Epithelial cell of esophagus (primary cell): ENCODE measurements around the gene WDR5B.
A peak's percentile ranks its signal among the peaks of the same experiment; 100 is the strongest.

Source experiments
- DNase-seq: peaks from one replicate; pipeline ENCODE4 v3.0.0; 2010; ENCODE audit warnings: low read depth
- H3K4me3 ChIP-seq: 2 replicates; pipeline ENCODE4 v1.5.1; 2011; ENCODE audit warnings: mild to moderate bottlenecking, low read length, control low read depth
- TF ChIP-seq, protein P1 (sequence below): IDR thresholded peaks from 2 replicates; pipeline ENCODE4 v1.5.1; 2011; ENCODE audit warnings: low read depth, mild to moderate bottlenecking, low read length, control low read depth, inconsistent platforms; ENCODE audit not compliant: insufficient read depth; ENCODE audit errors: missing control alignments

Gene WDR5B

DNA sequence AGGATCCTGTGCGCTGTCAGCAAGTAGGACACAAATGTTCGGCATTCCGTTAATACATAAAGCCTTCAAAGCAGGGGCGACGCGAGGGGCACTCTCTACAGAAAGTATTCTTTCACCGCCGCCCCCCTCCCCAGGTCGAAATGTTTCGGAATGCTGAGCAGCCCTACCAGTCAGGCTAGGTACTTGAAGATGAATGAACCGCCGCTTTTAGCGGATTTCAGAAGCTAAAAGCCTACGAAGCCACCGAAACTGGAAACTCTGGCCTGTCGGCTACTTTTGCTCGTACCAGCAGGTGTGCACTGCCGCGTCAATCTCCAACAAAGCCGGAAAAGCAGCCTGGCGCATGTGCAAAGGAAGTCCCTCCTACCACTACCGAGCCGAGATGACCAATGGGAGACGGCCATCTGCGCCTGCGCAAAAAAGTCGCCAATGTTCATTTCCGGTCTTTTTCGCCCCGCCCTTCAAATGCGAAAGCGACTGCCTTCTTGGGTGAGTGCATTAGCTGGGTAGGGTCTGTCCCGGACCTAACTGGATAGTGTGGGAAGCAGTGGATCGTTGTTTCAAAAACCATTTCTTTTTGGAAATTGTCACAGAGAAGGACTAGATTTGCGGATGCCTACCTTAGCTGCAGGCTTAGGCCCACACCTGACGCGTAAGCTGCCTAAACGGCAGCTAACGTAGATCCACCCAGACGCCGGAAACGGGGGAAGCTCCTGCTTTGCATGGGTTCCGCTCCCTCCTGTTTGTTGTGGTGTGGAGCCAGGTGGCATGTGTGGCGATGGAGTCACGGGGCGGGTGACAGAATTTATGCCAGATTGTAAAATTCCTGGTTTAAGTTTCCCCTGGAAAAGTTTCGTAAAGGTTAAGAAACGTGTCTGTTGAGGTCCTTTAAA lies at the start of gene WDR5B:
Gene WDR5B (minus strand): TSS at position 301 of the 893 bp plus-strand sequence. CDS start 534 bp downstream, outside the sequence.
- TF ChIP-seq, protein P1, sequence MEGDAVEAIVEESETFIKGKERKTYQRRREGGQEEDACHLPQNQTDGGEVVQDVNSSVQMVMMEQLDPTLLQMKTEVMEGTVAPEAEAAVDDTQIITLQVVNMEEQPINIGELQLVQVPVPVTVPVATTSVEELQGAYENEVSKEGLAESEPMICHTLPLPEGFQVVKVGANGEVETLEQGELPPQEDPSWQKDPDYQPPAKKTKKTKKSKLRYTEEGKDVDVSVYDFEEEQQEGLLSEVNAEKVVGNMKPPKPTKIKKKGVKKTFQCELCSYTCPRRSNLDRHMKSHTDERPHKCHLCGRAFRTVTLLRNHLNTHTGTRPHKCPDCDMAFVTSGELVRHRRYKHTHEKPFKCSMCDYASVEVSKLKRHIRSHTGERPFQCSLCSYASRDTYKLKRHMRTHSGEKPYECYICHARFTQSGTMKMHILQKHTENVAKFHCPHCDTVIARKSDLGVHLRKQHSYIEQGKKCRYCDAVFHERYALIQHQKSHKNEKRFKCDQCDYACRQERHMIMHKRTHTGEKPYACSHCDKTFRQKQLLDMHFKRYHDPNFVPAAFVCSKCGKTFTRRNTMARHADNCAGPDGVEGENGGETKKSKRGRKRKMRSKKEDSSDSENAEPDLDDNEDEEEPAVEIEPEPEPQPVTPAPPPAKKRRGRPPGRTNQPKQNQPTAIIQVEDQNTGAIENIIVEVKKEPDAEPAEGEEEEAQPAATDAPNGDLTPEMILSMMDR: no peak
- H3K4me3 ChIP-seq: peak within 1 kb of the TSS; percentile 86
- DNase-seq: peak; percentile 98

DNA sequence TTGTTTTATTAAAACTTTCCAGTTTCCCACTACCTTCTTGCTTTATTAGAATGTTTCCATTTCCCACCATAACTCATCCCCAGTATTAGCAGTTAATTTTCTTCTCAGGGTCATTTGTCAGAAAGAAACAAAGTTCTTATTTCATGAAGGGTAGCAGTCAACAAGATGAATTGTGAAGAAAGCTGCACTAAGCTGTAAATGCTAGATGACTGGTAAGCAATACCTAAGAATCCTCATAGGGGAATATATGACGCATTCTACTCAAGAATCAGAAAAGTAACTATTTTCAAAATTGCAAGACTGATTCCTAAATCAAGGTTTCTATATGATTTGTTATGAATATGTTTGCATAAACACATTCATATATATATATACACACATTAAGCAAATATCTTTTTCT lies 48.8 kb upstream of the WDR5B start:
- TF ChIP-seq, protein P1: no peak
- DNase-seq: no peak
- H3K4me3 ChIP-seq: no peak overlapping the region

DNA sequence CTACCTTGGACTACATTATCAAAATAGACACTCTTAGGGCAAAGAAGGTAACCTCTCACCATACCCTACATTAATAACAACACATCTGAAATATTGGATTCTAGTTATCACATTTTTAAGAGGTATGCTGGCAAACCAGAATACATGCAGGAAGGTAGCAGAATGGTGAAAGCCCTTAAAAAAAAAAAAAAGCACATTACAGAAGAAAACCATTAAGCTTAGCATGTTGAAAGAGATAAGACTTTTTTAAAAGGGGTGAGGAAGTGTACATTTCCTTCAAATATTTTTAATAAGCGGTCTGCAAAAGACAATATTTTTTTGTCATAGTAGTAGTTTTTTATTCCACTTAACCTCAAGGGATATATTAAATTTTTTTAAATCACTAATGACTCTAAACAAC lies 46.5 kb upstream of the WDR5B start:
- DNase-seq: no peak
- H3K4me3 ChIP-seq: no peak overlapping the region
- TF ChIP-seq, protein P1: no peak

DNA sequence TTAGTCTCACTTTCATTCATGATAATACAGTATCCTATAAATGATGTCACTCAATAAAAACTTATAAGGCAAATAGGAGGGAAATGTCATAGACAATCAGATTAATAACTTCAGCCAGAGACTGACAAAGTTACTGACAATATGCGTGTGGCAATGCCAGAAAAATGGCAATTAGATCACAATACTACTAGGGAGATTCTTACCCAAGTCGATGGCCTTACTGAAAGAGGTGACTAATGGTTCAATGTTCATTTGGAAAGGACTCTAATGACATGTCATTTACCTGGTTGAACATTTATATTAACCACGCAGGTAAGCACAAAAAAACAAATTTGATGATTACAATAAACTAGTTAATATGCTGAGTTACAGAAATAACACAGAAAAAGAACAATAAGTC lies 45.9 kb upstream of the WDR5B start:
- DNase-seq: no peak
- TF ChIP-seq, protein P1: no peak
- no peak overlapping the region for H3K4me3 ChIP-seq

DNA sequence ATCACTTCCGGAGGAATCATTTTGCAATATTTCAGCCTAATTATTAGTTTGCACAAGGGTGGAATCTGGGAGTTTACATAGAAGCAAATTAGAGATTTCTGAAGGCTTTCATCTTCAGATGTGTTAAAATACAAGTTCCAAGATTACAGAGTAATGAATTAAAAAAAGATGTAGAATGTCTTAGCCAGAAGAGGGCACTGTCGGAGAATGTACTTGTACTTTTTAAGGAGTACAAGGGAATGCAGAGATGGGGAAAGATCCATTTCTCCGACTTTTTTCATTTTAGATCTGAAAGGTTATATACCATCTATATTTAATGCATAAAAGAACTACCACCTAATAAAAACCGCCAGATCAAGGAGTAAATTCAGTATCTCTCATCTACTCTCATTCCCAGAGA lies 43.1 kb upstream of the WDR5B start:
- DNase-seq: peak; percentile 60
- no peak overlapping the region for H3K4me3 ChIP-seq
- TF ChIP-seq, protein P1: peak; percentile 28

DNA sequence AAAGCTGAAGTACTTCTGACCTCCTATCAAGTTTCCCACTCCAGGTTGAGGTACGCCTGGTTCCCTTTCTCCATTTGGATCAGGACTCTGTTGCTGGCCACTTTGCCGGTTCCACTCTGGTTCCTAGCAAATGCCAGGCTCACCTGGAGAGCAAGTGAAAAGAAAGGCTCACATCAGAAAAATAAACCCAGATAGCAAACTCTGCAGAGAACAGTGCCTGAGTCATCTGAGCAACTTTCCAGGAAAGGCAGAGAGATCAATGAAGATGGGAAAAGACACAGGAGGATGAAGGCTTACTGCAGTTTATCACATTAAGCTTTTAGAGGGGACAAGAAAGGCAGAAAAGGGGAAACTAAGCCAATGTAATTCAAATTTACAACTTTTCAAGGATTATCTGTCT lies 41.8 kb upstream of the WDR5B start:
- TF ChIP-seq, protein P1: no peak
- H3K4me3 ChIP-seq: no peak overlapping the region
- no peak for DNase-seq

DNA sequence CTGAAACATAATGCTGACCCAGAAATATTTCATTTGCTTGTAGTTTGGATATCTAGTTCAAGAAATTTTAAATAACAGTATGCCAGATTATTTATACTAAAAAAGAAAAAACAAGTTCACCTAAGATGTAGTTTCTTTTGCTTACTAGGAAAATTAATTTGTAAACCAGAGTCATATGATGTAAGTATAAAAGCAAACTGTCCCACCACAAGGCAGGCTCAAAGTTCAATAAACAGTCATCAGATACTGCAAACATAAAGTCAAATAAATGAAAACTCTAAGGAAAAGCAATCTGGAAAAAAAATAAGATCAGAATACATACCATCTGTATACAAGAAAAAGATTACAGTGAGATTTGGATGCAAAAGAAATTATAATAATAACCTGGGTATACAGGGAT lies 40.2 kb upstream of the WDR5B start:
- TF ChIP-seq, protein P1: no peak
- no peak overlapping the region for H3K4me3 ChIP-seq
- no peak for DNase-seq
